Lung (tissue), 12 donors: ENCODE data around the gene AUTS2. TPM values are rescaled to one million over a fixed set of nuclear protein-coding genes. Genes with fewer than 3 reads are reported as not detected.

ENCODE experiments used
- ATAC-seq: fragments of 200-7000 bp; cut with Tn5 transposase; one replicate; pipeline ENCODE4 v1.9.1; 2020; ENCODE audit warnings: moderate number of reproducible peaks; ENCODE audit not compliant: insufficient read depth, low FRiP score
- DNase-seq, 3 donors: peaks; one replicate each; pipeline ENCODE4 v3.0.0-alpha.2; 2013 to 2017
- H3K27ac ChIP-seq, 2 donors: one replicate each; pipeline ENCODE4 v1.5.1; 2013; ENCODE audit warnings: mild to moderate bottlenecking in 2 of 2, moderate library complexity in 2 of 2, control low read depth in 1 of 2, inconsistent platforms in 1 of 2, low read depth in 1 of 2, low read length in 1 of 2
- H3K27me3 ChIP-seq, 3 donors: one replicate each; pipeline ENCODE4 v1.5.1; 2013; ENCODE audit warnings: low read length in 2 of 3; ENCODE audit not compliant: control insufficient read depth in 3 of 3, insufficient read depth in 3 of 3
- H3K36me3 ChIP-seq, 4 donors: one replicate each; pipeline ENCODE4 v1.5.1; 2013; ENCODE audit warnings: low read length in 4 of 4, mild to moderate bottlenecking in 1 of 4, moderate library complexity in 1 of 4; ENCODE audit not compliant: control insufficient read depth in 4 of 4, insufficient read depth in 4 of 4
- H3K4me1 ChIP-seq, 5 donors: one replicate each; pipeline ENCODE4 v1.5.1; 2013; ENCODE audit warnings: low read length in 5 of 5, mild to moderate bottlenecking in 2 of 5, moderate library complexity in 1 of 5; ENCODE audit not compliant: control insufficient read depth in 5 of 5, insufficient read depth in 5 of 5
- H3K4me3 ChIP-seq: one replicate; pipeline ENCODE4 v1.5.1; 2013; ENCODE audit warnings: mild to moderate bottlenecking, control low read depth, moderate library complexity
- H3K9ac ChIP-seq, 2 donors: one replicate each; pipeline ENCODE4 v1.5.1; 2013; ENCODE audit warnings: low read length in 2 of 2, control low read depth in 1 of 2; ENCODE audit not compliant: insufficient read depth in 1 of 2
- H3K9me3 ChIP-seq, 4 donors: one replicate each; pipeline ENCODE4 v1.5.1; 2013; ENCODE audit warnings: low read length in 3 of 4, mild to moderate bottlenecking in 1 of 4, moderate library complexity in 1 of 4; ENCODE audit not compliant: control insufficient read depth in 4 of 4, insufficient read depth in 3 of 4
- CTCF ChIP-seq: IDR thresholded peaks from 2 replicates; pipeline ENCODE4 v1.5.1; 2012; ENCODE audit warnings: mild to moderate bottlenecking; ENCODE audit errors: control extremely low read depth, extremely low read depth
- WGBS, 2 donors: extraction: QIAGEN DNeasy Blood & Tissue Kit; methylation state at CpG; one replicate each; pipeline ENCODE4 v1.1.7; 2013; 5-methylcytosine and 5-hydroxymethylcytosine counted together
- polyA plus RNA-seq, 2 donors: library from polyadenylated mRNA; stranded (reverse); fragments of 200-250 nt; gene quantifications; one replicate each; pipeline ENCODE4 v1.2.1, GENCODE V29; 2013
- total RNA-seq, 2 donors: library from RNA; depleted of rRNA in 1 of 2; stranded (reverse); fragments of >200 nt in 1 of 2; gene quantifications; one replicate each; pipeline ENCODE4 v1.2.1, GENCODE V29; 2014 to 2021
- donor health status: control.
- donor health status: control.
- donor health status: Bipolar disorder and iron deficiency.
- donor health status: healthy.
- donor health status: DM: yes; HTN: yes; CAD: no.

The AUTS2 gene
- total and polyA plus RNA-seq, 4 donors = 11.8 to 115 (median 40.6) TPM

DNA sequence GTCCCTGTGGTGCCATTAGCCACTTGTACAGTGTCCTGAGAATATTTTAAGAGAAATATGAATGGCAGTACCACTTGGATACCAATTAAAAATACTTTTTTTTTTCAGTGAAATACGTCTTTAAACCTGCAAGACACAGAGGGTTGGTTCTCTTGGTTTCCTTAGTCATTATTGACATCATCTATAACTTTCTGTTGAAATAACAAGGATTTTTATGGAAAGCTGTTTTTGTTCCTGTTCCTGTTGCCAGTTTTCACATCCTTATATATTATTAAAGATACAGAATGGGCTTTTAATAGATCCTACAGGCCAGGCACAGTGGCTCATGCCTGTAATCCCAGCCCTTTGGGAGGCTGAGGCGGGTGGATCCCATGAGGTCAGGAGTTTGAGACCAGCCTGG, 579.9 kb downstream of the AUTS2 start:
- H3K4me3 ChIP-seq = no peak overlapping the region
- H3K9me3 ChIP-seq = peaks cover 0 to 3% (median 0%) of the 10 kb centered on the region in 4 donors
- WGBS, 2 donors = 89 to 93% methylated on average over 2 of the region's 2 CpGs
- peaks cover 0 to 9% (median 0%) of the 10 kb centered on the region in 5 donors for H3K4me1 ChIP-seq
- ATAC-seq (no peak), DNase-seq (no peak)
- H3K9ac ChIP-seq = no peak overlapping the region
- no peak overlapping the region for H3K27ac ChIP-seq
- TF ChIP-seq CTCF = no peak
- H3K27me3 ChIP-seq = no peaks in the 10 kb centered on the region
- no peaks in the 10 kb centered on the region for H3K36me3 ChIP-seq

DNA sequence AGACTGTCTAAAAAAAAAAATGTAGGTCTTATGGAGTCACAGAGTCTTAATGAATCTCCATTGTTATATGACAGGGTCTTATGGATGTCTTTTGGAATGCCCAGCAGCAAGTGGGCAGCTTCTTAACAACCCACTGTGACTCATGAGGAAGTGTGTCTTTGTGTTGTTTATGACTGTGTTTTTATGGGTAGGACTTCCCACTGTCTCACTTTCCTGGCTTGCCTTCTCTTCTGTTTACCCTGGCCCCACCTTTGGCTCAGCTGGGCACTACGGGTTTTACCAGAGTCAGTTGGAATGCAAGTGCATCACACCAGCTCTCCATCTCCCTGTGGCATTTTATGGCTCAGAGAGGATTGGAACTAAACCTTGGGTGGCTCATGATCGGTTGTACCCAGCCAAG, 580.5 kb downstream of the AUTS2 start:
- Histone ChIP-seq H3K27me3 (no peaks in the 10 kb centered on the region), H3K27ac (no peak overlapping the region), H3K36me3 (no peaks in the 10 kb centered on the region), H3K9me3 (peaks cover 0 to 3% (median 0%) of the 10 kb centered on the region in 4 donors), H3K4me3 (no peak overlapping the region), H3K4me1 (peaks cover 0 to 9% (median 0%) of the 10 kb centered on the region in 5 donors), H3K9ac (no peak overlapping the region)
- DNase-seq = no peak
- no peak for TF ChIP-seq CTCF
- 45 to 62% methylated on average over 2 of the region's 2 CpGs for WGBS, 2 donors
- peak; percentile 49 for ATAC-seq

DNA sequence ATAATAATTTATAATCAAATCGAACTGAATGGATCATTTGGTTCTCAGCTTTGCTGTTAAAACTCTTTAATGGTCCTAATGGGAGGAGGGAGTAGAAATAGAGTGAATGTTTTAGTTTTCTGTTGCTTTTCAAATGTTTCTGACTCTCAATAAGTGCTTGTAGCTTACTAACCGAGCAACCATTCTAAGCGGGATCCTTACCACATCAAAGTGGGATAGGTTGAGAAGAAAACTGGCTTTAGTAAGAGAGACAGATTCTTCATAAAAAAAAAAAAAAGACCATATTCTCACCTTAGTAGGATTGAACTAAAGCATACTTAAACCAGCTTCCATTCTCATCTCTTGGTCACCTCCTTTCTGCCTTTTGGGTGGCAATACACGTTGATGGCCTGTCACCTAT, 584.2 kb downstream of the AUTS2 start:
- H3K36me3 ChIP-seq = no peaks in the 10 kb centered on the region
- H3K9ac ChIP-seq = no peak overlapping the region
- H3K27me3 ChIP-seq = no peaks in the 10 kb centered on the region
- ATAC-seq (no peak), DNase-seq (no peak)
- no peaks in the 10 kb centered on the region for H3K9me3 ChIP-seq
- TF ChIP-seq CTCF = no peak
- 89 to 90% methylated on average over 4 of the region's 4 CpGs for WGBS, 2 donors
- H3K4me1 ChIP-seq = peaks cover 0 to 9% (median 0%) of the 10 kb centered on the region in 5 donors
- no peak overlapping the region for H3K27ac ChIP-seq
- H3K4me3 ChIP-seq = no peak overlapping the region

GRCh38 chr7:70183278-70183677, 585.0 kb downstream of the AUTS2 start:
- no peak overlapping the region for H3K4me3 ChIP-seq
- no peaks in the 10 kb centered on the region for H3K36me3 ChIP-seq
- no peaks in the 10 kb centered on the region for H3K27me3 ChIP-seq
- H3K9ac ChIP-seq = no peak overlapping the region
- 75 to 79% methylated on average over 6 of the region's 6 CpGs for WGBS, 2 donors
- no peak overlapping the region for H3K27ac ChIP-seq
- DNase-seq (no peak), ATAC-seq (no peak)
- peaks cover 0 to 9% (median 0%) of the 10 kb centered on the region in 5 donors for H3K4me1 ChIP-seq
- H3K9me3 ChIP-seq = no peaks in the 10 kb centered on the region
- no peak for TF ChIP-seq CTCF
